SH-SY5Y (cell line): ENCODE data around the gene DOCK2.

Experiments used
- GATA2 ChIP-seq: IDR thresholded peaks from 2 replicates; pipeline ENCODE4 v1.6.1; 2011; ENCODE audit warnings: mild to moderate bottlenecking, low read depth, low read length
- GATA3 ChIP-seq: IDR thresholded peaks from 2 replicates; pipeline ENCODE4 v1.6.1; 2011; ENCODE audit warnings: low read depth, mild to moderate bottlenecking, low read length, moderate library complexity

GRCh38 chr5:169765176-169765996 lies 128.3 kb downstream of the DOCK2 start:
- no peak for TF ChIP-seq GATA3
- TF ChIP-seq GATA2: no peak
